LNCAP (cell line): ENCODE results near the gene RNASEL.

Experiments
- TF ChIP-seq, protein P1 (sequence below): fragments of 450-650 bp; IDR thresholded peaks from 2 replicates; pipeline ENCODE4 v1.5.1; 2017; ENCODE audit warnings: mild to moderate bottlenecking

Gene RNASEL

DNA sequence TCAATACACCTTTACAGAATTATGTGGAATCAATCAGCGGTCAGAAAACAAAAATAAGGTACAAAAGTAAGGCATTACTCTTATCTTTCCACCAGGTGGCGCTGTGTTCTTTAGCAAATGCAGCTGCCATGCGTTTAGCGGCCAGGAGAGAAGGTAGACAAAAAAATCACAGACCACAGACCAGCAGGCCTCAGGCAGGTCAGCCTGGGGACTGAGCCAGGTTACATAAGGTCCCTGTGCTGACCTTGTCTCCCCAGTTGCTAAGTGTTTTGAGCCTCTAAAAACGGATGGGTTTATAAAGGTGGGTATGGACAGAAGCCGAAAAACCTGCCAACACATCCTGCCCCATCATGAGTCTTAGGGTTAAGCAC lies 12.3 kb upstream of the RNASEL start:
- TF ChIP-seq, protein P1, sequence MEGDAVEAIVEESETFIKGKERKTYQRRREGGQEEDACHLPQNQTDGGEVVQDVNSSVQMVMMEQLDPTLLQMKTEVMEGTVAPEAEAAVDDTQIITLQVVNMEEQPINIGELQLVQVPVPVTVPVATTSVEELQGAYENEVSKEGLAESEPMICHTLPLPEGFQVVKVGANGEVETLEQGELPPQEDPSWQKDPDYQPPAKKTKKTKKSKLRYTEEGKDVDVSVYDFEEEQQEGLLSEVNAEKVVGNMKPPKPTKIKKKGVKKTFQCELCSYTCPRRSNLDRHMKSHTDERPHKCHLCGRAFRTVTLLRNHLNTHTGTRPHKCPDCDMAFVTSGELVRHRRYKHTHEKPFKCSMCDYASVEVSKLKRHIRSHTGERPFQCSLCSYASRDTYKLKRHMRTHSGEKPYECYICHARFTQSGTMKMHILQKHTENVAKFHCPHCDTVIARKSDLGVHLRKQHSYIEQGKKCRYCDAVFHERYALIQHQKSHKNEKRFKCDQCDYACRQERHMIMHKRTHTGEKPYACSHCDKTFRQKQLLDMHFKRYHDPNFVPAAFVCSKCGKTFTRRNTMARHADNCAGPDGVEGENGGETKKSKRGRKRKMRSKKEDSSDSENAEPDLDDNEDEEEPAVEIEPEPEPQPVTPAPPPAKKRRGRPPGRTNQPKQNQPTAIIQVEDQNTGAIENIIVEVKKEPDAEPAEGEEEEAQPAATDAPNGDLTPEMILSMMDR, result peak; percentile 75

DNA sequence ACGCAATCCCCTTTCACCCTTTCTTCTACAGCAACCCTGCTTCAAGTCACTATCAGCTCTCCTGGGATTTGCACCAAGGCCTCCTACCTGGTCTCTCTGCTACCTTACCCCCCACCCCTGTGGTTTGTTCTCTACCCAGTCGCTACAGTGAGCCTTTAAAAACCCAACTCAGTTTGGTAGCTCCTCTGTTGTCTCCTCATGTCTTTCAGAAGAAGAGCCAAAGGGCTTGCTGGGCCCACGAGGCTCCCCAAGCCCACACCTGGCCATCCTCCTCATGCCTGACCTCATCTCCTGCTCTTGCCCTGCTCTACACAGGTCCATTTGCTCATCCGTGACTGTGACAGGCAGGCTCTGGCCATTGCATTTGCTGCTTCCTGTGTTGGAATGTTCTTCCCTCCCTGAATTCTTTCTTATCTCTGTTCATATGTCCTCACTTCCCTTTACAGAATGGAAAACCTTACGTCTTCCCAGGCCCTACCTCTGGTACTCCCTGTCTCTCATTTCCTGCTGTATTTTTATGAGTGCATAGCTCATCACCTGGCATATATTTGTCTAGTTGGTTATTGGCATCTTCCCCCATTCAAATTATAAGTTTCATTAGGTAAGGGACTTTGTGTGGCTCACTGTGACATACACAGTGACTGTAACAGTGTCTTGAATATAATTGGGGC lies 11.8 kb upstream of the RNASEL start:
- TF ChIP-seq, protein P1, result no peak

DNA sequence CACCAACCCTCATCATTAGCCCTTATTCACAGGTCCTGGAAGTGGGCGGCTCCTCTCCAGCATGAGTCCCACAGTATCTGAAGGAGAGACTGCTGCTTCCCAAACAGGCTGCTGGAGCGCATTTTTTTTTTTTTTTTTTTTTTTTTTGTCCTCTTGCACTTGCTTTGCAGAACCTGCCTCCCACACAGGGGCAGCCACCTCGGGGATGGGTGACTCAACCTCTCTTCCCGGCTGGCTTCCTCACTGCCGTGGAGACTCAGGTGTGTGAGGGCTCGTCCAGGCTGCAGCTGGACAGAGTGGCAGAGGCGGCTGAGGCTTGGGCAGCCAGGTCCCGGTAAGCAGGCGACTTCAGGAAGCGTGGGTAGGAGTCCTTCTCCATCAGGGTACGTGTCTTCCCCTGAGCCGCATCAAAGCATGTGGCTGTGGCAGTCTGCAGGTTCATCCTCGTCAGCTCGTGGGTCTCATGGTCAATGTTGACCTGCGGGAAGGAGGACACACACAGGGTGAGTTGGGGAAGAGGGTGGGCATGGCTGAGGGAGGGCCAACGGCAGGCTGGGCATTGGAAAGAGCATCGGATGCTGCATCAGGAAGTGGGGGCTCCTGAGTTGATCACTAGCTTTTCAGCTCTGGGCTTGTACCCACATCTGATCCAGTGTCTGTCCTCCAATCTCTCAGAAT lies 11.1 kb upstream of the RNASEL start:
- TF ChIP-seq, protein P1, result no peak

DNA sequence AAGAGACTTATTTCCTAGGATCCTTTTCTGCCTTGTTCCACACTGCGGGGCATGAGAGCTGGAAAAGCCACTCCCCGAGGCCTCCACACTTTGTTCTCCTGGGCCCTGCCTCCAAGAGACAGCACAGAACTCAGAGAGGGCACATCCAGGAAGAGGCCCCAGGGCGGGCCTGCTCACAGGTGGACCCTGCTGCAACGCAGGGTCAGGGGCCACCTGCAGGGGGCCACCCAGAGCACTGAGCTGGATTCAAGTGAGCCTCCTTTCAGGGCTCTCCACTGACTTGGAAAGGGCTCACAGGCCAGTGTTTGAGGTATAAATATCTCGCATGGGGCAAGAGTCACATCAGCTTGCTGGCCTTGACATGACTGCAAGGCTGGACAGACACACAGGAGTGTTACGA lies 10.3 kb upstream of the RNASEL start:
- TF ChIP-seq, protein P1, result peak; percentile 46; the same call in 1 of the 2 replicates

DNA sequence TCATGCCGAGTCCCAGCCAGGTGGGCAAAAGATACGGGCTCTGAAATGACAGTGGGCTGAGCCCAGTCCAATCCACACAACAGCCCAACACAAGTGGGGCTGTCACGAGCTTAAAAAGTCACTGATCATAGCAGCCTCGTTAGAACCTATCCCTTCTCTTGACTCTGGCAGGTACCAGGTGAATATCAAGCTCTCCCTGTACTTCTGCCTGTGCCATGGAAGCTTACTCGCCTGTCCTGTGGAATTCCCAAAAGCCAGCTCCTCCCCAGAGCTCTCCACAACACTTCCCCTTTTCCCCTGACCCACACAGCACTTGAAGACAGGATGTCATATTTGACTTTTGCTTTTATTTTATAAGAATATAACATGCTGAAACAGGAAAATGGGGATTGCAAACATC lies 9.2 kb upstream of the RNASEL start:
- TF ChIP-seq, protein P1, result no peak

DNA sequence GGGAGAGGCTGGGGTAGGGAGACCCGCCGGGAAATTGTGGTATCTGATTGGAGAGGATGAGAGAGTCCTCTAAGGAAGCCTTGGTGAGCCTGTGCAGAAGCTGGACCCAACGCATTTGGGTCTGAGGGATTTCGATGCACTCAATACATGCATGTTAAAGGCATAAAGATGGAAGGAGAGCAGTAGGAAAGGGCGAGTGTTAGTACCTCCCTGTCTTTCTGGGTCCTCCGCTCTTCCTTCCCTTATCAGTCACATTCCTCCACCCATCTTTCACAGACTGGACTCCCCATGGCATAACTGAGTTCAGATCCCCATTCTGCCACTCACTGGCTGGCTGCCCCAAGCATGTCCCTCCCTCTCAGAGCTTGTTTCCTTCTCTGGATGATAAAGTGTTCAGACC lies 7.9 kb upstream of the RNASEL start:
- TF ChIP-seq, protein P1, result no peak

DNA sequence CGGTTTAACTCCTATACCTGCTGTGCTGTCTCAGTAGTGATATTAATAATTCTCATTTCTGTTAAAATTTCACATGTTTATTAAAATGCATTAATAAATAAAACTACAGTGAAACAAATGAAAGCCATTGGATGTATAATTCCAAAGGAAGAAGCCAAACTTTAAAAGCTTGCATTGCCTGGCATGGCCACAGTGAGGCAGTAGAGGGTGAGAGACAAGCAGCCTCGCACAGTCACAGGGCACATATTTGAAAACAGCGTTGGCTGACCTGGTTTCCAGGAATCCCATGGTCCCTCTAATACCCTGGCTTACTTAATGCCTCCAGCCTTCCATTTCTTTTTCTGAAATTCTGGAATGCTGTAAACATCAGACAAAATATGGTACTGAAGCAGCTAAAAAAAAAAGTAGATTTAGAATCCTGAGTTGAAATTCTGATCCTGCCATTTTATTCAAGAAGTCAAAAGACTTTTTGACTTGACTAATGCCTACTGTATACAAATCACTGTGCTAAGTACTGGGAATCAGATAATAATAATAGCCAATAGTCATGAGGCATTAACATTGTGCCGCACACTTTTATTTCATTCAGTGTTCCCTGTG lies 6.7 kb upstream of the RNASEL start:
- TF ChIP-seq, protein P1, result peak; percentile 98
